GM19023 (cell line): Measurements from ENCODE around the gene RGPD4.
"Not testable (repeated sequence)": the region's sequence is repeated elsewhere in the genome, so short reads cannot be mapped to it uniquely, and the experiment has no call there.

ENCODE experiments used
- ATAC-seq: cut with Tn5 transposase; IDR thresholded peaks from one replicate; pipeline ENCODE4 v1.9.1; 2021; ENCODE audit warnings: mild to moderate bottlenecking, moderate library complexity; ENCODE audit not compliant: unreplicated experiment

The RGPD4 gene

DNA sequence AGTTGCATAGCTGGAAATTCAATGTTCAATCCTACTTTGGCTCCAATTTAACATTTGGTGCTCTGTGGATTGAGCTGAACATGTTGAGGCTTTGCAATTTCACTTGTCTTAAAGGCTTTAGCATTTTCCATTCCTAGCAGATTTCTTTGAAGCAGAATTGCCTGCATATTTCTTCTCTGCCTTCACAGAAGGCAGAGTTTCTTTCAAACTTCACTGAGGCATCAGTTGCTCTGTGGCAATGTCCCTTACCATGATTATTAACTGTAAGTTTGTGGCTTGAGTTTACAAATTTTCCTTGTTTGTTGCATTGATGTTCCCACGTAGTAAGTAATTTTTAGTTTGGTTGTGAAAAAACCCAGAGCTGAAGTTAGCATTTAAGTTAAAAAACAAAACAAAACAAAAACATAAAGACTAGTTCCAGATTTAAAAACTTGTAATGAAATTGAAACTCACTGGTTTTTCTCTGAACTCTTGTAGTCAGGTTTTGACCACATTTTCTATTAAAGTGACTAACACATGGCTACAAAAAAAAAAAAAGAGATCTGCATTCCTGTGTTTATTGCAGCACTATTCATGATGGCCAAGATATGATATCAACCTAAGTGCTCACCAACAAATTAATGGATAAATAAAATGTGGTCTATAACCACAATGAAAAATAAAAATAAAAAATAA, 90.1 kb downstream of the RGPD4 start:
- ATAC-seq: not testable (repeated sequence)

- no peak for ATAC-seq
Measured at GRCh38 chr2:107927034-107927534, 100.4 kb downstream of the RGPD4 start.

GRCh38 chr2:107931412-107931811, 104.7 kb downstream of the RGPD4 start:
- no peak for ATAC-seq

DNA sequence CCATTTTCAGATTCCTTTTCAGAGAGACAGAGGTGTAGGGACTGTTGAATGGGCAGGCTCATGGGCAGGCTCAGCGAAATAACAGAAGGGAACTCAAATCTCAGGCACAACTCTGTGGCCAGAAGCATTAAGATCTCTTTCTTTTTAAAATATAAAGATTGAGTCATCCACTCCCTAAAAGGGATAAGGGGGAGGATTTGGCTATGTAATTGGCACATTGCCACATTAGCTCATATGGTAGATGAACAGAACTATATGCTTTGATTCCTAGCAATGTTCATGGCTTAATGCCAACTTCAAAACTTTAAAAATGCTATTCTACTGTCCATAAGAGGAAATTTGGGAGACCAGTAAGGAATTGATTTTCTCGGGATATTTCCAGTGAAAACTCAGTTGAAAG, 105.8 kb downstream of the RGPD4 start:
- ATAC-seq: no peak

DNA sequence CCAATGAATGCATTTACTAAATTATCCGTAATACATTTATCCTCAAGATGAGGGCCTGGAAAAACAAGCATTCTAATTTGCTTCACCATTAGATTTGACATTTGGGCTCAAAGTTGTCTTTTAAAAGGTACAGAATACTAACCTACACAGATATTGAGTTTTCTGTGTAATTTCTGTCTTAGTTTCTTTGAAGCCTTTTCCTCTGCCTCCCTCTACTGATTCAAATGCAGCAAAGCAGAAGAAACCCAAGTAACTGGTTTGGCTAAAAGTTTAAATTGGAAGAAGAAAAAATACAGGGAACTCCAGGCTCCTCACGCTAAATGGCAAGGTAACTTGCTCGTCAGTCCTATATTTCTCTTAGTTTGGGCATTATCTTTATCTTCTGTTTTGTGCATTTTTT, 106.3 kb downstream of the RGPD4 start:
- ATAC-seq: no peak

DNA sequence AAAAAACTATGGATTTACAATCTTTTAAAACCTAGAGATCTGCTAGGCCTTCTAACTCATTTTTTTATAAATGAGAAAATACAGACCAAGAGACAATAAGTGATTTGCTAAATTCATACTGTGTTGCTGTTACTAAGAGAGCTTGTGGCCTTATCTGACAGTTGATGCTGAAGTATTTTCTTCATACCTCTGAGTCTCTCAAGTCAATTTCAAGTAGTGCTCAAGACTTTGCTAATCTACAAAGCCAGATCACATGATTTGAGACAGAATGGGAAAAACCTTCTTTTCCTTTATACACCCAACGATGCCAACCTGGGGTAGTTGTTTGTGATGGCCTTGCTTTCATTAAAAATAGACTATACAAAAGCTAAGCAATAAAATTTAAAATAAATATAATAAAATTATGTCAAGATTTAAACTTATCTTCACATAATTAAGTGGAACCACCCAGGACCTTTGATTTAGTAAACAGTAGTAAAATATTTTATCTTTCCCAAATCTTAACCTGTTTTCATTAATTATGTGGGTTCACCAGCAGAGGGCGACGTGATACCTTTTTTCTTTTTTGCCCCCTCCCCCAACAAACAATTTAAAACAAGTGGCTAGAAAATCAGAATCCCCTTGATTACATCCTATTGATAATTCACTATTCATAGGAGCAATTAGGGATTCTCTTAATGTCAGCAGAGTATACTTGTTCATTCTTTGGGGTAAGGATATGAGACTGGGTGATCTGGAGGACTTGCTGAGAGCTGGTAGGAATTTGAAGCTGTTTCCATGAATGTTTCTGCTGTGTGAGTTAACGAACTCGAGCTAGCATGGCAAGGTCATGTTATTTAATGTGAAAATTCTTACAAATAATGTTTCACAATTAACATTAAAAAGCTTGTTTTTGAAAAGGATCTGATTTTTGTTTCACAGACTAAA, 110.0 kb downstream of the RGPD4 start:
- ATAC-seq: no peak
